ENCODE results near the gene CPED1.
"Not testable (repeated sequence)": the region's sequence is repeated elsewhere in the genome, so short reads cannot be mapped to it uniquely, and the experiment has no call there.

Gene CPED1

DNA sequence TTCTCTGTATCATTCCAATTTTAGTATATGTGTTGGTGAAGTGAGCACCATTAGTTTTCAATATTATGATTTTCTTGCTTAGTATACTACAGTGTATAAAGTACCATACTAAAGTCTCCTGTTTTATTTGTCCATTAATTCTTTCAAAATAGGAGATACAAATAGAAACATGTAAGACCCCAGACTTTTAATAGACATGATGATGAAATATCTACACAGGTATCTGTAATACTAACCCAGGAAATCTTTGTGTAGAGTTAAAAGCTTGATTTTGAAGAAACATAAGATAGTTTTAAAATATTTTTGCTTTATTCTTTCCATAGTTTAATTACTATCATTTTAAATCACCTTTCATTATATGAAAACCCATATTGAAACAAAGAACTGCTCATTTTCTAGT, 206.5 kb downstream of the CPED1 start:
- no peak for DNase-seq

- no peak for DNase-seq
Observed at GRCh38 chr7:121195874-121196273, 207.4 kb downstream of the CPED1 start.

GRCh38 chr7:121196286-121196685, 207.8 kb downstream of the CPED1 start:
- DNase-seq: no peak

DNA sequence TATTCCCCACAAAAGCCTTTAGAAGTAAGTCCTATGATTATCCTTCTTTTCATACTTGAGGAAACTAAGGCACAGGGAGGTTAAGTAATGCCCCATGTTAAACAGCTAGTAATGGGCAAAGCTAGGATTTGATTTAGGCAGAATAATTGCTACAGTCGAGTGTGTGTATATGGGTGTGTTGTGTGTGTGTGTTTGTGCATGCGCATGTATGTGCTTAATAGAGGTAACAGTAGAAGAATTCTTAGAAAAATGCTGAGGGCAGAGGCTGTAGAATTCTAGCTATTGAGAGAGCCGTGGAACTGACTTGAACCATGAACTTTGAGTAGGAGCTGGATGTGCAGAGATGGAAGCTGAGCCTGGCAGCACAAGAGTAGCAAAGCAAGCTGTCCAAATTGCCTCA, 208.9 kb downstream of the CPED1 start:
- DNase-seq: no peak

DNA sequence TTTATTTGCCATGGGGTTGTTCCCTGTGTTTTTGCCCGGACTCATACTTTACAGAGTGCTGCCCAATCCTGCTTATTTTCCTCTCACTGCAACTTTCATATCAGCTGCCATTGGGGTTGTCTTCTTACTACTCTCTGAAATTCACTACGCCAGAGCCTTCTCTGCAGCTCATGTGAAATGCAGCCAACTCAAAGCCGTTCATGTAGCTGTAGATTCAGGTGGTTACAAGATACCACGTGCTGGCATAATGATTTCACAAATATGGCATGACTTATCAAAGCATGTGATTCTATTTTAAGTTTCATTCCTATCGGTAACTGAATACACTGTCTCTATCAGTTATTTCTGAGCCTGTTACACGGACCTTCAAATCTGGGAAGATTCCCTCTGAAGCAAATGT, 210.0 kb downstream of the CPED1 start:
- DNase-seq: no peak

DNA sequence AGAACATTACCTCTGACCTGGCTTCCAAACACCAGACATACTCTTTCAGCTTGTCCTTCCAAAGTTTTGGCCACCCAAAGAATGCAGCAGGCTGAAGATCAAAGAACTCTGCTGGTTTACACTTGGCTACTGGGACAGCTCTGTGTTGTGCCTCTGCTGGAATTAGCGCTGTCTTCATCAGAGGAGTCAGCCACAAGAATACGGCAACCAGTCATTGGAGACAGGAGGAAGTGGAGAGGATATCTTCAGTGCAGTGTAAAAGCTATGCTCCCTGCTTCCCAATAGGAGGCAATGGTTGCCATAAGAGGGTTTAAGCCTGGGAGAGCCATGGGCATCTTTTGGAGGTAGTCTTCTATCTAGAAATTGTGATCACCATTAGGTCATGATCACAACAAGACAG, 213.6 kb downstream of the CPED1 start:
- DNase-seq: no peak

DNA sequence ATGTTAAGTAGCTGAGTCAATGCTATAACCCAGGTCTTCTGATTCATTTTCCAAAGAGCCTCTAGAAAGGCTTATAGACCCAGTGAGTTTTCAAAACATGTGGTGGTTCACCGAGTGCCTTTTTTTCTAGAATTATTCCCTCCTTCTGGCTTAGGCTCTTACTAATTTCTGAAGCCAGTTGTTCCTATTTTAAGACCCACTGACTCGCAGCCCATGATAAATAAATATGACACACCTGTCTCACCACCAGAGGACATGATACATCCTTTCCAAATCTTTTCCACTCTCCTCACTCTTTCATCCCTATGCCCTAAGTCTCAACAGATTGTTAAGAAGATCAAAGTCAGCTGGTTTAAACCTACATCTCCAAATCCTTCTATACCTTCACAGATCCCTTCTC, 214.3 kb downstream of the CPED1 start:
- DNase-seq: no peak

GRCh38 chr7:121204537-121204936, 216.0 kb downstream of the CPED1 start:
- DNase-seq: no peak

DNA sequence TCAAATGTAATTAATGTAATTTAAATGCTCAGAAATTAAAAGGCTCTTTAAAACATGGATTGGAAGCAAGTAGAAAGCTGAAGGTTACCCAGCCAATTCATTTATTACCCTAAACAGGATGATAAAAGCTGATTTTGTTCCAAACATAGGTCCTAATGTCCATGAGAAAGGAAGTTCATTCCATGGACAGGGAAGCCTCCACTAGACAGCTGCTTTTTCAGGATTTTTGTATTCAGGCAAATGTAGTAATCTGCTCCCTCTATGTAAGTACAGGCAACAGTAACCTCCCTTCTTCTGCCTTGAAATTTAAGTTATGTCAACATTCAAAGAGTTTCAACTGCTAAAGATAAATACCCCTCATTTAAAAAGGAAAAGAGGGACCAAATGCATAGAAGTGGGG, 217.3 kb downstream of the CPED1 start:
- DNase-seq: no peak

GRCh38 chr7:121211253-121211652, 222.7 kb downstream of the CPED1 start:
- DNase-seq: no peak

- DNase-seq: no peak
Observed at GRCh38 chr7:121212036-121212435, 223.5 kb downstream of the CPED1 start.

DNA sequence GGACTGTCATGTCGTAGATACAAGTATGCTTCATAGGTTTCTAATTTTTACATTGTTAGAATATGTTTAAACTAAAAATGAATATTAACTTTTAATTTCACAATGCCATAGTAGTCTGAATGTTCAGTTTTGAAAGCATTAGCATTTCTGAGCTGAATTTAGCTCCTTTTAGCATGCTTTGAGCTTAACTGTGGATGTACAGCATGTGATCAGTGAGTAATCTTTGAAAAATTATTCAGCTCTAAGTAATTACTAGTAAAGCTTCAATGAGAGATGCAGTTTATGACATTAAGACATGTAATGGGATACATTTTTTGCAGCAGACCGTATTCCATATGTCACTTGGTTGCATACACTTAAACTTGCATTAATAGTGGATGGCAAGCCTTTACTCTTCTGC, 226.1 kb downstream of the CPED1 start:
- no peak for DNase-seq

DNA sequence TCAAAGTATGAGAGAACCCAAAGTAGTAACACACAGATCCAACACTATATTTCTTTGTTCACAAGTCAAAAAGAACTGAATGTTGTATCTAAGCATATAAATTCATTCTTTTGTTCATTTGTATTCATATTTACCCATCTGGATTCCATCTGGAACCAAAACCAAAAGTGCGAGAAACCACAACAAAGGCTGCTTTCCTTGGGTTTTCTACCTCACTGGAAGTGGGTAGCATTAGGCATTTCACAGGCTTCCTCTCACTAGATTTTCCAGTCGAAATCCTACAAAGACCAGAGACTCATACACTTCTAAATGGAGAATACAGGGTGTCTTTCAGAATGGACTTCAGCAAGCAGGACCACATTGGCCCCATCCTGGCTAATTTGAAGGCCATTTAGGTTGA, 230.5 kb downstream of the CPED1 start:
- no peak for DNase-seq

DNA sequence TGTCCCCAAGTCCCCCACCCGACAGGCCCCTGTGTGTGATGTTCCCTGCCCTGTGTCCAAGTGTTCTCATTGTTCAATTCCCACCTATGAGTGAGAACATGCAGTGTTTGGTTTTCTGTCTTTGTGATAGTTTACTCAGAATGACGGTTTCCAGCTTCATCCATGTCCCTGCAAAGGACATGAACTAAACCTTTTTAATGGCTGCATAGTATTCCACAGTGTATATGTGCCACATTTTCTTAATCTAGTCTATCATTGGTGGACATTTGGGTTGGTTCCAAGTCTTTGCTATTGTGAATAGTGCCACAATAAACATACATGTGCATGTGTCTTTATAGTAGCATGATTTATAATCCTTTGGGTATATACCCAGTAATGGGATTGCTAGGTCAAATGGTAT, 232.6 kb downstream of the CPED1 start:
- not testable (repeated sequence) for DNase-seq

- no peak for DNase-seq
Observed at GRCh38 chr7:121228779-121229178, 240.3 kb downstream of the CPED1 start.

GRCh38 chr7:121235201-121235600, 246.7 kb downstream of the CPED1 start:
- no peak for DNase-seq

GRCh38 chr7:121237601-121238000, 249.1 kb downstream of the CPED1 start:
- DNase-seq: no peak

GRCh38 chr7:121244120-121244870, 255.8 kb downstream of the CPED1 start:
- DNase-seq: peak; percentile 65

DNA sequence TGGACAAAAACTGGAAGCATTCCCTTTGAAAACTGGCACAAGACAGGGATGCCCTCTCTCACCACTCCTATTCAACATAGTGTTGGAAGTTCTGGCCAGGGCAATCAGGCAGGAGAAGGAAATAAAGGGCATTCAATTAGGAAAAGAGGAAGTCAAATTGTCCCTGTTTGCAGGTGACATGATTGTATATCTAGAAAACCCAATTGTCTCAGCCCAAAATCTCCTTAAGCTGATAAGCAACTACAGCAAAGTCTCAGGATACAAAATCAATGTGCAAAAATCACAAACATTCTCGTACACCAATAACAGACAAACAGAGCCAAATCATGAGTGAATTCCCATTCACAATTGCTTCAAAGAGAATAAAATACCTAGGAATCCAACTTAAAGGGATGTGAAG, 262.9 kb downstream of the CPED1 start:
- DNase-seq: not testable (repeated sequence)

- DNase-seq: not testable (repeated sequence)
Observed at GRCh38 chr7:121252523-121253235, 264.2 kb downstream of the CPED1 start.

- no peak for DNase-seq
Observed at GRCh38 chr7:121259826-121260225, 271.3 kb downstream of the CPED1 start.

GRCh38 chr7:121261207-121261884, 272.8 kb downstream of the CPED1 start:
- no peak for DNase-seq

DNA sequence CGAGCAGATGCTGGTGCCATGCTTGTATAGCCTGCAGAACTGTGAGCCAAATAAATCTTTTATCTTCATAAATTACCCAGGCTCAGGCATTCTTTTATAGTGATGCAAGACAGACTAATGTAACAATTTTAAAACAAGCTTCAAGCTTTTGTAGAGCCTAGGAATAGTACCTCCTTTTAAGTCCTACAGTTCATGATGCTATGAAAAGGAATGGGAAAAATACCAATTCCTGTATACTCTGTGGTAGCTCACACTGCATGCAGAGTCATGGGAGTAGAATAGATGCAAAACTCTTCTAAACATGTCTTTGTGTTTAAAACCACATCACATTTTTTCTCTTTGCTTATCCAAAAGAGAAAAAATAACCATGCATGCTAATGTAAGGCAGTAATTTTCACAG, 273.7 kb downstream of the CPED1 start:
- DNase-seq: no peak

DNA sequence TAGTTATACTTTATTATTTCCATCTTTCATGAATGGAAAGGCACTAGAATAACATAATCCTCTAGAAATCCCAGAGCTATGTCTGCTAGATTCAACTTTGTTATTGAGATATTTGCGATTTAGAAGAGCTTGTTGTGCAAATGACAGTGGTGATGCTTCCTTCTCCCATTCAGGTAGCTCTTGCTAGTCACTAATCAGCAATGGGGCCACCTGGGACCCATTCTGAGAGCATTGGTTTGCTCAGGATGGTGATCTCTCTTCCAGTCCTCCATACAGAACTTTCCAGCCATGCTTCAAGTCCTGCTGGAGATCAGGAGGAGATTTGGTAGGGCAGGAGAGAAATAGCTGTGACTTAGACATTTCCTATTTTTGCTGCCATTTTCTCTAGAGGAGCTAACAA, 274.5 kb downstream of the CPED1 start:
- no peak for DNase-seq
